HTR-8/SVneo (cell line): Measurements from ENCODE around the gene VGF.
A peak's percentile ranks its signal among the peaks of the same experiment; 100 is the strongest.
"Not testable (repeated sequence)": the region's sequence is repeated elsewhere in the genome, so short reads cannot be mapped to it uniquely, and the experiment has no call there.

Source experiments
- DNase-seq: peaks from one replicate; pipeline ENCODE4 v3.0.0; 2011; ENCODE audit warnings: low spot score, mixed read lengths; ENCODE audit not compliant: insufficient read length
- FAIRE-seq: peaks from 2 replicates; lab custom pipeline; 2011; peaks lifted over from hg19 to GRCh38; lab: Jason Lieb, UNC

The VGF gene

DNA sequence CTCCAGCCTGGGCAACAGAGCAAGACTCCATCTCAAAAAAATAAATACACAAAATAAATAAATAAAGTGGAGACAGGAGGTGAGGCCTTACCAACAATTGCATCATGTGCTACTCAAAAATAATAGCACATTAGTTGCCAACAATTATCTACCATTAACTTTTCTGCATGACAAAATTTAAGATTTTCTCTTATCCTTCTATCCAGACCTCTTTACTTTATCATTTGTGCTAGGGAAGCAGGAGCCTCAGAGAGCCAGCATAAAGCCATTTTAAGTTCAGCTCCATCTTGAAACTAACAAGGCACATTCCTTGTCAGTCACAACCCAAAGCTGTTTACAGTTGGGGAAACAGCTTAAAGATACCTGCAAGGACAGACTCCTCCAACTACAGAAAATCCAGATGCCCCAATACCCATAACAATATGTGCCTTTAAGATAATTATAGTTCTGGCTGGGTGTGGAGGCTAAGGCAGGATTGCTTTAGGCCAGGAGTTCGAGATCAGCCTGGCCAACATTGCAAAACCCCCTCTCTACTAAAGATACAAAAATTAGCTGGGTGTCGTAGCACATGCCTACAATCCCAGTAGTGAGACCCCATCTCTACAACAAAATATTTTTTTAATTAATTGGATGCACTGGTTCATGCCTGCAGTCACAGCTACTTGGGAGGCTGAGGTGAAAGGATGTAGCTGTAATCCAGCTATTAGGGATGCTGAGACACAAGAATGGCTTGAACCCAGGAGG is 13.3 kb downstream of the VGF start:
- FAIRE-seq: no peak
- no peak for DNase-seq

DNA sequence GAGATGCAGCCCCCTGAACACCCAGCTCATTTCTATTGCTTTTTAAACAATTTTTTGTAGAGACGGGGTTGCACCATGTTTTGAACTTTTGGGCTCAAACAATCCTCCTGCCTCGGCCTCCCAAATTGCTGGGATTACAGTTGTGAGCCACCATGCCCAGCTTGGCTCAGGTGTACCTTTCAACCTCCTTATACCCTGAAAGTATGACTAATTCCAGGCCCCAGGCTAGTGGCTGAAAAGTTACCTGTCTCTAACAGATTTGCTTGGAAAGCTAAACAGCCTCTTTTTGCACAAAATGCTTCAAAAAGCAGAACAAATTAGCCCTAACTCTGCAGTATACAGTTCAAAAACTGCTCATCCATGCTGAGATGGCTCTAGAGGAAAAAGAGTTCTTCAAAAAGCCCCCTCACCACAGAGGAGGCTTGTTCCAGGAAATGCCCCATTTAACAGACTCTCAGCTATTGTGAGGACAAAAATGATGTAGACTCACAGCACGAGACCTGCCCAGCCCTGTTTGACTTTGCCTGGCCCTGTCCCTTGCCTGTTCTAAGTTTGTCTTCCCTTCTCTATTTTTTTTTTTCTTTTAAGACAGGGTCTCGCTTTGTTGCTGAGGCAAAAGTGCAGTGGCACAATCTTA is 24.5 kb downstream of the VGF start:
- no peak for DNase-seq
- no peak for FAIRE-seq

DNA sequence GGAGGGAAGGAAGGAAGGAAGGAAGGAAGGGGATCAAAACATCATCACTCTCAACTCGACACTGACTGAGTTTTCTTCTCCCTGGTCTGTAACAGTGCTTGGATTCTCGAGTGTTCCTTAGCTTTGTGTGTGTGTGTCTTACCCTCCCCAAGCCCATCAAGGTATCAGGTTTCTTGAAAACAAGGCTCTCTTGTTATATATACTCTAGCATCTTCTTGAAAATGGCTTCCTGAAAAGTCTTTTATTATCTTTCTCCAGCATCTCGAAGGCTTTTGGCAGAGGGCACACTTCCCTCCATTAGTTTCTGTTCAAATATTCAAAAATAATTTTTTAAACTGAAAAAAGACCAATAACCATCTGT is 25.1 kb downstream of the VGF start:
- DNase-seq: no peak
- FAIRE-seq: no peak

DNA sequence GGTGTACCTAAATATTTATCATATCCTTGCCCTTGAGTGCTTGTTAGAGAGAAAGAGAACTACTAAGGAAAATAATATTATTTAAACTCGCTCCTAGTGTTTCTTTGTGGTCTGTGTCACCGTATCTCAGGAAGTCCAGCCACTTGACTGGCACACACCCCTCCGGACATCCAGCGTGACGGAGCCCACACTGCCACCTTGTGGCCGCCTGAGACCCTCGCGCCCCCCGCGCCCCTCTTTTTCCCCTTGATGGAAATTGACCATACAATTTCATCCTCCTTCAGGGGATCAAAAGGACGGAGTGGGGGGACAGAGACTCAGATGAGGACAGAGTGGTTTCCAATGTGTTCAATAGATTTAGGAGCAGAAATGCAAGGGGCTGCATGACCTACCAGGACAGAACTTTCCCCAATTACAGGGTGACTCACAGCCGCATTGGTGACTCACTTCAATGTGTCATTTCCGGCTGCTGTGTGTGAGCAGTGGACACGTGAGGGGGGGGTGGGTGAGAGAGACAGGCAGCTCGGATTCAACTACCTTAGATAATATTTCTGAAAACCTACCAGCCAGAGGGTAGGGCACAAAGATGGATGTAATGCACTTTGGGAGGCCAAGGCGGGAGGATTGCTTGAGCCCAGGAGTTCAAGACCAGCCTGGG is 27.0 kb downstream of the VGF start:
- DNase-seq (peak; percentile 80), FAIRE-seq (peak; percentile 49)

DNA sequence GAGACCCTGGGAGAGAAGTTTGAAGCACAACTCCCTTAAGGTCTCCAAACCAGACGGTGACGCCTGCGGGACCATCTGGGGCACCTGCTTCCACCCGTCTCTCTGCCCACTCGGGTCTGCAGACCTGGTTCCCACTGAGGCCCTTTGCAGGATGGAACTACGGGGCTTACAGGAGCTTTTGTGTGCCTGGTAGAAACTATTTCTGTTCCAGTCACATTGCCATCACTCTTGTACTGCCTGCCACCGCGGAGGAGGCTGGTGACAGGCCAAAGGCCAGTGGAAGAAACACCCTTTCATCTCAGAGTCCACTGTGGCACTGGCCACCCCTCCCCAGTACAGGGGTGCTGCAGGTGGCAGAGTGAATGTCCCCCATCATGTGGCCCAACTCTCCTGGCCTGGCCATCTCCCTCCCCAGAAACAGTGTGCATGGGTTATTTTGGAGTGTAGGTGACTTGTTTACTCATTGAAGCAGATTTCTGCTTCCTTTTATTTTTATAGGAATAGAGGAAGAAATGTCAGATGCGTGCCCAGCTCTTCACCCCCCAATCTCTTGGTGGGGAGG is 27.6 kb downstream of the VGF start:
- DNase-seq (no peak), FAIRE-seq (no peak)

DNA sequence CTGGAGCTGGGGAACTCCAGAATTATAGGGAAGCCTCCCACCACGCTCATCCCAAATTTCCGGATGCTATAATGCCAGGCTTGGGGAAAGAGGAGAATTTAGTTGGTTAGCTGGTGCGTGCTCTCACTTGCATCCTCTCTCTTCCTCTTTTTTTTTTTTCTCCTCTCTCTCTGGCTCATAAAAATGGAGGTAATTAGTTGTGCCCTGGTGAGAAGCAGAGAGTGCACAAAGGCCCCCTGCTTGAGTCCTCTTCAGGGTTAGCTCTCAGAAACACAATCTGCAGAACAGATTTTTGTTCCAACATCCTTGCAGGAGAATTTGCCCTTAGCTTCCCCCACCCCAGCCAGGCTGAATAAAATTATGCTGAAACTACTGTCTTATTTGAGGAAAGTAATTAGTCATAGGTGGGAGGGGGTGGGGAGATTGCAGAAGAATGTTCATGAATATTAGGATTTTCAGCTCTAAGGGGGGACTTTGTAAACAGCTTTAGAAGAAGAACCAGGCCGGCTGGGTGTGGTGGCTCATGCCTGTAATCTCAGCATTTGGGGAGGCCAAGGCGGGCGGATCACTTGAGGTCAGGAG is 30.9 kb downstream of the VGF start:
- FAIRE-seq (no peak), DNase-seq (no peak)

DNA sequence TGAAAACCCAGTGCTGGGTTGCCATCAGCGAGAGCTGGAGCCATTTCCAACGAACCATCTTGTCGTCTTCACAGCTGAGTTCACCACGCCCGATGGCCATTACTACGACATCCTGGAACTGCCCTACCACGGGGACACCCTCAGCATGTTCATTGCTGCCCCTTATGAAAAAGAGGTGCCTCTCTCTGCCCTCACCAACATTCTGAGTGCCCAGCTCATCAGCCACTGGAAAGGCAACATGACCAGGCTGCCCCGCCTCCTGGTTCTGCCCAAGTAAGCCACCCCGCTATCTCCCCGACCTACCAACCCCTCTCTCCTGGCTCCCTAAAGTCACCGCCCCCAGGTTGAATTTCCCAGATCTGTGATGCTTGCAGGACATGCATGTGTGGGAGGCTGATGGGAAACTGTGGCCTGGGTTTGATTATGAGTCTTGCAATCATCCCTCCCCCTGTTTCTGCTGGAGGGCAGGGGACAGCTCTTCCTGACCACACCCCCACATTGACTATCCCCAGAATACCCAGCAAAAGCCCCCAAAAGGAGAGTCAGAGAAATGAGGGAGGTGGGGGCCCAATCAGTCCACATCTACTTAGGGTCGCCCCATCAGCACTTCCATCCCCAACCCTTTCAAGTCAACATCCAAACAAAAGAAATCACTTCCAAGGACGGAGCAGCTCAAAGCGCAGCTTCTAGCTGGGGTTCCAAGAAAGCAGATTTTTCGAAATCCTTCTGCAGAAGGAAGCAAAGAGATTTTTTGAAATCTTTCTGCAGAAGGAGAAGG is 31.6 kb downstream of the VGF start:
- no peak for DNase-seq
- FAIRE-seq: no peak

DNA sequence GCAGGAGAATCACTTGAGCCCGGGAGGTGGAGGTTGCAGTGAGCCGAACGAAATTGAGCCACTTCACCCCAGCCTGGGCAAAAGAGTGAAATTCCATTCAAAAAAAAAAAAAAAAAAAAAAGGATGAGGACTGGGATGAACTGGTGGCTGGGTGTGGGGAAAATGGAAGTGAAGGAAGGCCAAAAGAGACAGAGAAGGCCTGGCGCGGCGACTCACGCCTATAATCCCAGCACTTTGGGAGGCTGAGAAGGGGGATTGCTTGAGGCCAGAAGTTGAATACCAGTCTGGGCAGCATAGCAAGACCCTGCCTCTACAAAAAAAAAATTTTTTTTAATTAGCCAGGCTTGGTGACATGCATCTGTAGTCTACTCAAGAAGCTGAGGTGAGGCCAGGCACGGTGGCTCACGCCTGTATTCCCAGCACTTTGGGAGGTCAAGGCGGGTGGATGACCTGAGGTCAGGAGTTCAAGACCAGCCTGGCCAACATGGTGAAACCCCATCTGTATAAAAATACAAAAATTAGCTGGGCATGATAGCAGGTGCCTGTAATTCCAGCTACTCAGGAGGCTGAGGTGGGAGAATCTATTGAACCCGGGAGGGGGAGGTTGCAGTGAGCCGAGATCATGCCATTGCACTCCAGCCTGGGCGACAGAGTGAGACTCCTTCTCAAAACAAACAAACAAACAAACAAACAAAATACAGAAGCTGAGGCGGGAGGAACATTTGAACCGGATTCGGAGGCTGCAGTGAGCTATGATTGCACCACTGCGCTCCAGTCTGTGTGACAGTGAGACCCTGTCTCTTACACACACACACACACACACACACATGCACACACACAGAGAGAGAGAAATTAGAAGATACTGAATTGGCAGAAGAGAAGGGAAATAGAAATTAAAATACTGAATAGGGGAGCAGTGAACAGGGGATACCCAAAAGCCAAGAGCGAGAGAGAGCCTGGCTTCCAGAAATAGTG is 32.5 kb downstream of the VGF start:
- not testable (repeated sequence) for DNase-seq, FAIRE-seq

DNA sequence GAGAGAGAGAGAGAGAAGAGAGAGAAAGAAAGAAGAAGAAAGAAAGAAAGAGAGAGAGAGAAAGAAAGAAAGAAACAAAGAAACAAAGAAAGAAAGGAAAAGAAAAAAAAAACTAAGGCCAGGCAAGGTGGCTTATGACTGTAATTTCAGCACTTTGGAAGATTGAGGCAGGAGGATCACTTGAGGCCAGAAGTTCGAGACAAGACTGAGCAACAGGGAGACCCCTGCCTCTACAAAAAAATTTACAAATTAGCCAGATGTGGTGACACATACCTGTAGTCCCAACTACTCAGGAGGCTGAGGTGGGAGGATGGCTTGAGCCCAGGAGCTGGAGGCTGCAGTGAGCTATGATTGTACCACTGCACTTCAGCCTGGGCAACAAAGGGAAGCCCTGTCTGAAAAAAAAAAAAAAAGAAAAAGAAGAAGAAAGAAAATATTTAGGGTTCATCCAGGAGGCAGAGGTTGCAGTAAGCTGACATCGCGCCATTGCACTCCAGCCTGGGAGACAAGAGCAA is 35.7 kb downstream of the VGF start:
- no peak for FAIRE-seq
- no peak for DNase-seq

DNA sequence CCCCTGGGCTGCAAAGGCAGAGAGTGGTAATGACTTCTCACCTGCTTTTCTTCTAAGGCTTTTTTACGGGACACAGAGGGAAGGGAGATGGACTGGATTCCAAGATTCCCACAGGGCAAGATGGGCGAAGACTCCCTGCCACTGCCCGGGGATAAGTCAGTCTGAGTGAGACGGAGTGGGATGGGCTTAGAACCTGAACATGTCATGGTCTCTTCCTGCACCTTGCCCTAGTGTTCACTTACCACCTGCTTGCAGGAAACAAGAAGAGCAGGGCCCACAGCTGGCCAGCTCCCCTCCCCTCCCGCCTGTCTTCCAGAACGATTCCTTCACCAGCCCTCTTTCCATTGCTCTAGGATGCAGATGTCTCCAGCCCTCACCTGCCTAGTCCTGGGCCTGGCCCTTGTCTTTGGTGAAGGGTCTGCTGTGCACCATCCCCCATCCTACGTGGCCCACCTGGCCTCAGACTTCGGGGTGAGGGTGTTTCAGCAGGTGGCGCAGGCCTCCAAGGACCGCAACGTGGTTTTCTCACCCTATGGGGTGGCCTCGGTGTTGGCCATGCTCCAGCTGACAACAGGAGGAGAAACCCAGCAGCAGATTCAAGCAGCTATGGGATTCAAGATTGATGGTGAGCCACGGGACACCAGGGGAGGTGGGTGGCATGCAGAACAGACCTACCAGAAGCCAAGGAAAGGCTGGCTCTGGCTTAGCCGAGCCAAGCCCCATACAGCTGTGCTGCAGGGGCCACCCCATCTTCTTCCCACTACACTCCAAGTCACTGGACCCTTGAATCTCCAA is 37.1 kb downstream of the VGF start:
- FAIRE-seq (no peak), DNase-seq (no peak)

DNA sequence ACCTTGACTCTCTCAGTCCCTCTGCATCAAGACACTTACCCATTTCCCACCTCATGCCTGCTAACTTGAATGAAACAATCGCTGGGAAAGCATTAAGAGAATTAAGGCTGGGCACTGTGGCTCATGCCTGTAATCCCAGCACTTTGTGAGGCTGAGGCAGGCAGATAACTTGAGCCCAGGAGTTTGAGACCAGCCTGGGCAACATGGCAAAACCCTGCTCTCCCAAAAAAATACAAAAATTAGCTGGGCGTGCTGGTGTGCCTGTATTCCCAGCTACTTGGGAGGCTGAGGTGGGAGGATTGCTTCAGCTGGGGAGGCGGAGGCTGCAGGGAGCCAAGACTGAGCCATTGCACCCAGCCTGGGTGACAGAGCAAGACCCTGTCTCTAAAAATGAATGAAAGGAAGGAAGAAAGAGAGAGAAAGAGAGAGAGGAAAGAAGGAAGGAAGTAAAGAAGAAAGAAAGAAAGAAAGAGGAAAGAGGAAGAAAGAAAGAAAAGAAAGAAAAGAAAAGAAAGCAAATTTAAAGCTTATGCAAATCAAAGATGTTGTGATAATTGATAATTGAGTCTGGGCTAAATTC is 37.8 kb downstream of the VGF start:
- FAIRE-seq (no peak), DNase-seq (no peak)

DNA sequence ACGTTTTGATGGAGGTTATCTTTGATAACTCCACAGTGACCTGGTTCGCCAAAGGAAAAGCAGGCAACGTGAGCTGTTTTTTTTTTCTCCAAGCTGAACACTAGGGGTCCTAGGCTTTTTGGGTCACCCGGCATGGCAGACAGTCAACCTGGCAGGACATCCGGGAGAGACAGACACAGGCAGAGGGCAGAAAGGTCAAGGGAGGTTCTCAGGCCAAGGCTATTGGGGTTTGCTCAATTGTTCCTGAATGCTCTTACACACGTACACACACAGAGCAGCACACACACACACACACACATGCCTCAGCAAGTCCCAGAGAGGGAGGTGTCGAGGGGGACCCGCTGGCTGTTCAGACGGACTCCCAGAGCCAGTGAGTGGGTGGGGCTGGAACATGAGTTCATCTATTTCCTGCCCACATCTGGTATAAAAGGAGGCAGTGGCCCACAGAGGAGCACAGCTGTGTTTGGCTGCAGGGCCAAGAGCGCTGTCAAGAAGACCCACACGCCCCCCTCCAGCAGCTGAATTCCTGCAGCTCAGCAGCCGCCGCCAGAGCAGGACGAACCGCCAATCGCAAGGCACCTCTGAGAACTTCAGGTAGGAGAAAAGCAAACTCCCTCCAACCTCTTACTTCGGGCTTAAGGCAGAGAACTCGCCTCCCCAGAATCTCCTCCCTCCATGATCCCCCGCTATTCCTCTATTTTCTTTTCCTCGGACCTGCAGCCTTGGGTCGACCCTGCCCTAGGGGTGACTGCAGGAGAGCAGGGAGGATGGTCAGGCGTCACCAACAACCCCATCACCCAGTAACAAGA is 38.5 kb downstream of the VGF start, which contains the start of gene SERPINE1:
TSS of gene SERPINE1 (plus strand) at position 454 of the 809 bp plus-strand sequence. CDS start 1,290 bp downstream, outside the sequence.
- peak; percentile 84 for DNase-seq
- FAIRE-seq: no peak

DNA sequence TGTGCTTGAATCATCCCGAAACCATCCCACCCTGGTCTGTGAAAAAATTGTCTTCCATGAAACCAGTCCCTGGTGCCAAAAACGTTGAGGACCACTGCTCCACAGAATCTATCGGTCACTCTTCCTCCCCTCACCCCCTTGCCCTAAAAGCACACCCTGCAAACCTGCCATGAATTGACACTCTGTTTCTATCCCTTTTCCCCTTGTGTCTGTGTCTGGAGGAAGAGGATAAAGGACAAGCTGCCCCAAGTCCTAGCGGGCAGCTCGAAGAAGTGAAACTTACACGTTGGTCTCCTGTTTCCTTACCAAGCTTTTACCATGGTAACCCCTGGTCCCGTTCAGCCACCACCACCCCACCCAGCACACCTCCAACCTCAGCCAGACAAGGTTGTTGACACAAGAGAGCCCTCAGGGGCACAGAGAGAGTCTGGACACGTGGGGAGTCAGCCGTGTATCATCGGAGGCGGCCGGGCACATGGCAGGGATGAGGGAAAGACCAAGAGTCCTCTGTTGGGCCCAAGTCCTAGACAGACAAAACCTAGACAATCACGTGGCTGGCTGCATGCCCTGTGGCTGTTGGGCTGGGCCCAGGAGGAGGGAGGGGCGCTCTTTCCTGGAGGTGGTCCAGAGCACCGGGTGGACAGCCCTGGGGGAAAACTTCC is 39.2 kb downstream of the VGF start:
- FAIRE-seq (no peak), DNase-seq (no peak)

DNA sequence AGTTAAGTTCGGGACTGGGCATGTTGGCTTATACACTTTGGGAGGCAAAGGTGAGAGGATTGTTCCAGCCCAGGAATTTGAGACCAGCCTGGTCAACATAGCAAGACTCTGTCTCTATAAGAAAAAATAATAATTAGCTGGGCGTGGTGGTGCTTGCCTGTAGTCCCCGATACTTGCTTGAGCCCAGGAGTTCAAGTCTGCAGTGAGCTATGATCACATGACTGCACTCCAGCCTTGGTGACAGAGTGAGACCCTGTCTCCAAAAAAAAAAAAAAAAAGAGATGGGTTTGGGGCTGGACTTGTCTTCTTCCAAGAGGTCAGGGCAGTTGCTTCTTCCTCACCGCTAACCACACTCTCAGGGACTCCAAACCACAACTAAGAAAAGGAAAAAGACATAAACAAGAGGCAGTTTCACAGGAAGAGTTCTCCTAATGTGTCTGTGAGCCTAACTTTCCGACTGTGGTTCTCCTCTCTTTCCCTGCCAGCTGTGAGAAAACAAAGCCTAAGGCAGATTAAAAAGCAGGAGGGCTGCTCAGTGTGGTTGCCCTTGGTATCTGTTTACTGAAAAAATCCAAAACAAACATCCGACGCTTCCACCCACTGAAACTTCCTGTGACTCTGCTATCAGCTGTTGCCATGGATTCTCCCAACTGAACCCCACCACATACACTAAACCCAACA is 40.9 kb downstream of the VGF start:
- no peak for FAIRE-seq
- DNase-seq: no peak

DNA sequence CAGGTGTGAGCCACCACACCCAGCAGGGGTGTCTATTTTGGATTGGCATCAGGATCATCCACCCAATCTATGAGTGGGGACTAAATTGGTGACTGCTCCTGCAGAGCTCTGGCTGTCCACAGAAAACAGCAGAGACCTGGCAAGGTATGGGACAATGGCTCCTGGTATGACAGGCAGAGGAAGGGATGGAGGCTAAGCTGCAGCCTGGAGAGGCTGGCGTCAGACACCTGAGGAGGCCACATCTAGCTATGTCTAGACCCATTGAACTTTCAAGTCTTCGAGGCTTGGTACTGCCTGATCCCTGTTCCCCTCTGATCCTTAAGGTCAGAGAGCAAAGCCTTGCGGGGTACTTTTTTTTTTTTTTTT is 41.7 kb downstream of the VGF start:
- DNase-seq: no peak
- no peak for FAIRE-seq
